Jurkat, Clone E6-1 (cell line): ENCODE measurements around the gene PPT2.
"Not testable (repeated sequence)": the region's sequence is repeated elsewhere in the genome, so short reads cannot be mapped to it uniquely, and the experiment has no call there.

Experiments
- DNase-seq: peaks from one replicate; pipeline ENCODE4 v3.0.0-alpha.2; 2011; ENCODE audit warnings: low read depth, low spot score
- H3K4me3 ChIP-seq: 2 replicates; pipeline ENCODE4 v1.5.1; 2011; ENCODE audit warnings: mild to moderate bottlenecking, low read length, control low read depth, moderate library complexity

The PPT2 gene

GRCh38 chr6:32173051-32173727 lies 19.2 kb downstream of the PPT2 start:
- DNase-seq = peak; percentile 65
- no peak overlapping the region for H3K4me3 ChIP-seq

GRCh38 chr6:32174416-32174815 lies 20.5 kb downstream of the PPT2 start:
- no peak overlapping the region for H3K4me3 ChIP-seq
- no peak for DNase-seq

GRCh38 chr6:32175322-32175710 lies 21.4 kb downstream of the PPT2 start:
- H3K4me3 ChIP-seq = peak overlapping the region; percentile 96
- DNase-seq = no peak

GRCh38 chr6:32175711-32176475 lies 22.0 kb downstream of the PPT2 start, which contains the start of gene AGPAT1:
AGPAT1 (minus strand) TSS chr6:32176084; CDS start chr6:32171496, 4,588 bp downstream.
- peak; percentile 97 for DNase-seq
- H3K4me3 ChIP-seq = peak within 1 kb of the TSS; percentile 96

- peak overlapping the region; percentile 96 for H3K4me3 ChIP-seq
- no peak for DNase-seq
Observed at GRCh38 chr6:32176476-32177182, 22.7 kb downstream of the PPT2 start.

- DNase-seq = peak; percentile 66
Observed at GRCh38 chr6:32177183-32177787, 23.3 kb downstream of the PPT2 start.

GRCh38 chr6:32177788-32178546 lies 24.0 kb downstream of the PPT2 start, which contains the start of gene RNF5:
RNF5 (plus strand) TSS chr6:32178405; CDS start chr6:32178512, 107 bp downstream.
- peak within 1 kb of the TSS; percentile 96 for H3K4me3 ChIP-seq
- DNase-seq = peak; percentile 100

More at GRCh38 chr6:32177183-32177787, 23.3 kb downstream of the PPT2 start:
- H3K4me3 ChIP-seq = peak overlapping the region; percentile 96

GRCh38 chr6:32178547-32179440 lies 24.9 kb downstream of the PPT2 start:
- DNase-seq = no peak

GRCh38 chr6:32179766-32180405 lies 25.9 kb downstream of the PPT2 start:
- H3K4me3 ChIP-seq = no peak overlapping the region
- no peak for DNase-seq

More at GRCh38 chr6:32178547-32179440, 24.9 kb downstream of the PPT2 start:
- H3K4me3 ChIP-seq = peak overlapping the region; percentile 96

- no peak overlapping the region for H3K4me3 ChIP-seq
- DNase-seq = no peak
Observed at GRCh38 chr6:32181148-32181702, 27.3 kb downstream of the PPT2 start.

- H3K4me3 ChIP-seq = no peak overlapping the region
- DNase-seq = no peak
Observed at GRCh38 chr6:32181915-32182529, 28.1 kb downstream of the PPT2 start.

GRCh38 chr6:32182555-32182981 lies 28.6 kb downstream of the PPT2 start:
- H3K4me3 ChIP-seq = no peak overlapping the region
- no peak for DNase-seq

- DNase-seq = no peak
- H3K4me3 ChIP-seq = no peak overlapping the region
Observed at GRCh38 chr6:32183030-32183429, 29.1 kb downstream of the PPT2 start.

- DNase-seq = no peak
- no peak overlapping the region for H3K4me3 ChIP-seq
Observed at GRCh38 chr6:32183483-32184083, 29.6 kb downstream of the PPT2 start.

GRCh38 chr6:32184084-32184640 lies 30.2 kb downstream of the PPT2 start, which contains the start of gene AGER:
AGER (minus strand) TSS chr6:32184253; CDS start chr6:32184222, 31 bp downstream.
- no peak for DNase-seq
- no peak within 1 kb of the TSS for H3K4me3 ChIP-seq

GRCh38 chr6:32185681-32186131 lies 31.8 kb downstream of the PPT2 start:
- DNase-seq, H3K4me3 ChIP-seq: not testable (repeated sequence)
